SK-N-SH (cell line): ENCODE results near the gene ARFIP1.
A peak's percentile ranks its signal among the peaks of the same experiment; 100 is the strongest.

Experiments used
- EP300 ChIP-seq, 2 experiments: IDR thresholded peaks; 2 replicates each; pipeline versions ENCODE4 v1.4.0 to v1.6.1; 2012; ENCODE audit warnings: borderline replicate concordance in 1 of 2, low read depth in 1 of 2, low read length in 1 of 2
- EZH2phosphoT487 ChIP-seq: fragments of 200-600 bp; sonication (generic); IDR thresholded peaks from 2 replicates; pipeline ENCODE4 v1.6.1; 2017; ENCODE audit warnings: low read depth, mixed run types, mild to moderate bottlenecking, antibody characterized with exemption, moderate library complexity, borderline replicate concordance
- FOSL2 ChIP-seq: IDR thresholded peaks from 2 replicates; pipeline ENCODE4 v1.4.0; 2012; ENCODE audit warnings: low read depth, mild to moderate bottlenecking, moderate library complexity, borderline replicate concordance
- NFIC ChIP-seq: IDR thresholded peaks from 2 replicates; pipeline ENCODE4 v1.4.0; 2012; ENCODE audit warnings: borderline replicate concordance
- RFX5 ChIP-seq: IDR thresholded peaks from 2 replicates; pipeline ENCODE4 v1.6.1; 2012; ENCODE audit warnings: mild to moderate bottlenecking, improper control_type of control experiment, low read length
- TAF1 ChIP-seq: IDR thresholded peaks from 2 replicates; pipeline ENCODE4 v1.6.1; 2012; ENCODE audit warnings: low read depth, mild to moderate bottlenecking, low read length, moderate library complexity, borderline replicate concordance
- TF ChIP-seq, protein P1 (sequence below): fragments of 200-600 bp; sonication (generic); IDR thresholded peaks from 2 replicates; pipeline ENCODE4 v1.6.1; 2017; ENCODE audit warnings: antibody characterized with exemption, mild to moderate bottlenecking, moderate library complexity
- TF ChIP-seq, protein P2 (sequence below): IDR thresholded peaks from 2 replicates; pipeline ENCODE4 v1.4.0; 2012; ENCODE audit warnings: low read depth

DNA sequence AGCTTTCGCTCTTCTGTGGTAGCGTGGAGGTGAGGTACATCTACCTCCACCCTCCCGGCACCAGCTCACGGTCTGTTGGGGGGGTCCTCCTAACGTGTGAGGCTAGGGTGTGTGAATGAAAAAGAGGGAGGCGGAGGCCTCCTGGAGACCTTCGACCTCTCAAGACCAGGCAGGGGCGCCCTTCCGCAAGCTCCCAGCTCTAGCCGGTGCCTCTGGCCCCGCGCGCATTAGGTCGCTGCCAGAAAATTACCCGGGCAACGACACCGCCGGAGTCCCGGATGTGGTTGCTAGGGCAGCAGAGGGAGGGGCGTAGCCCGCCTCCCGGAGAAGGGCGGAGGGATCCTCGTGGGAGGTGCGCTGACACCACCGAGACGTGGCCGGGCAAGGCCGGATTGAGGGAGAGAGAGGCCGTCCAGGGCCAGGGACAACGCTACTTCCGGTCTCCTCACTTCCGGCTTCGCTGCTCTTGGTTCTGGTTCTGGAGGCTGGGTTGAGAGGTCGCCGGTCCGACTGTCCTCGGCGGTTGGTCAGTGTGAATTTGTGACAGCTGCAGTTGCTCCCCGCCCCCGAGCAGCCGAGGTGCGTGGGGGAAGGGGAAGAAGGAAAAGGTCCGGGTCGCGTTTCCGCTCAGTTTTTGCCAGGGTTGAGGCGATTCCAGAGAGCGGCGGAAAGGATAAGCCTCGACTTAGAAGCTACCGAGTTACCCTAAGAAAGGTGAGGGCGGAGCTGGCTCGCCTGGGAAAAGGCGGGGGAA lies at the start of gene ARFIP1, which contains the start of gene TIGD4:
- peak; percentile 90 for TF ChIP-seq NFIC
- TF ChIP-seq, protein P1, sequence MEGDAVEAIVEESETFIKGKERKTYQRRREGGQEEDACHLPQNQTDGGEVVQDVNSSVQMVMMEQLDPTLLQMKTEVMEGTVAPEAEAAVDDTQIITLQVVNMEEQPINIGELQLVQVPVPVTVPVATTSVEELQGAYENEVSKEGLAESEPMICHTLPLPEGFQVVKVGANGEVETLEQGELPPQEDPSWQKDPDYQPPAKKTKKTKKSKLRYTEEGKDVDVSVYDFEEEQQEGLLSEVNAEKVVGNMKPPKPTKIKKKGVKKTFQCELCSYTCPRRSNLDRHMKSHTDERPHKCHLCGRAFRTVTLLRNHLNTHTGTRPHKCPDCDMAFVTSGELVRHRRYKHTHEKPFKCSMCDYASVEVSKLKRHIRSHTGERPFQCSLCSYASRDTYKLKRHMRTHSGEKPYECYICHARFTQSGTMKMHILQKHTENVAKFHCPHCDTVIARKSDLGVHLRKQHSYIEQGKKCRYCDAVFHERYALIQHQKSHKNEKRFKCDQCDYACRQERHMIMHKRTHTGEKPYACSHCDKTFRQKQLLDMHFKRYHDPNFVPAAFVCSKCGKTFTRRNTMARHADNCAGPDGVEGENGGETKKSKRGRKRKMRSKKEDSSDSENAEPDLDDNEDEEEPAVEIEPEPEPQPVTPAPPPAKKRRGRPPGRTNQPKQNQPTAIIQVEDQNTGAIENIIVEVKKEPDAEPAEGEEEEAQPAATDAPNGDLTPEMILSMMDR, result peak; percentile 50
- TF ChIP-seq, protein P2, sequence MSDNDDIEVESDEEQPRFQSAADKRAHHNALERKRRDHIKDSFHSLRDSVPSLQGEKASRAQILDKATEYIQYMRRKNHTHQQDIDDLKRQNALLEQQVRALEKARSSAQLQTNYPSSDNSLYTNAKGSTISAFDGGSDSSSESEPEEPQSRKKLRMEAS, result peak; percentile 72
- peak; percentile 81 for TF ChIP-seq TAF1
- no peak for TF ChIP-seq FOSL2
- TF ChIP-seq EP300 (IDR thresholded peaks at IDR 0.05; ENCODE audit: borderline replicate concordance in 1 of 2, low read depth in 1 of 2, low read length in 1 of 2), result 0 out of 4 replicates have a peak, but pooled peaks of 1 of the 2 experiments have one; percentile 5
- peak; percentile 71; the same call in 1 of the 2 replicates for TF ChIP-seq RFX5
- TF ChIP-seq EZH2phosphoT487, result no peak
